DOHH2 (cell line): Measurements from ENCODE around the gene PGK2.

Experiments used
- H3F3A ChIP-seq: fragments of 200-600 bp; sonication (generic), shearing (Covaris generic); 2 replicates; pipeline ENCODE4 v1.6.0; 2016; ENCODE audit warnings: antibody characterized with exemption, mild to moderate bottlenecking; ENCODE audit not compliant: control insufficient read depth, insufficient read depth
- H3K27ac ChIP-seq: fragments of 200-600 bp; sonication (generic); 2 replicates; pipeline ENCODE4 v1.5.1; 2014; ENCODE audit warnings: low read depth, mild to moderate bottlenecking, low read length, moderate library complexity
- H3K27me3 ChIP-seq: fragments of 200-600 bp; sonication (generic); 2 replicates; pipeline ENCODE4 v1.6.1; 2014; ENCODE audit warnings: mild to moderate bottlenecking, low read length, mixed read lengths; ENCODE audit not compliant: control insufficient read depth
- H3K36me3 ChIP-seq: fragments of 200-600 bp; sonication (generic); 2 replicates; pipeline ENCODE4 v1.6.1; 2014; ENCODE audit warnings: mild to moderate bottlenecking, low read length, moderate library complexity, mixed read lengths; ENCODE audit not compliant: control insufficient read depth
- H3K4me1 ChIP-seq: fragments of 200-600 bp; sonication (generic); 2 replicates; pipeline ENCODE4 v1.6.1; 2014; ENCODE audit warnings: mild to moderate bottlenecking, low read length, mixed read lengths; ENCODE audit not compliant: control insufficient read depth
- H3K4me2 ChIP-seq: fragments of 200-600 bp; sonication (generic); 2 replicates; pipeline ENCODE4 v1.6.0; 2014; ENCODE audit warnings: mild to moderate bottlenecking, low read length, moderate library complexity
- H3K4me3 ChIP-seq: fragments of 200-600 bp; sonication (generic); 2 replicates; pipeline ENCODE4 v1.5.1; 2014; ENCODE audit warnings: mild to moderate bottlenecking, low read length, mixed read lengths
- H3K79me2 ChIP-seq: fragments of 200-600 bp; sonication (generic); 2 replicates; pipeline ENCODE4 v1.6.1; 2014; ENCODE audit warnings: mild to moderate bottlenecking, low read length, mixed read lengths; ENCODE audit not compliant: control insufficient read depth
- H3K9me2 ChIP-seq: fragments of 200-600 bp; sonication (generic); replicated peaks from 2 replicates; pipeline ENCODE4 v1.6.1; 2014; ENCODE audit warnings: mild to moderate bottlenecking, low read length, mixed read lengths; ENCODE audit not compliant: control insufficient read depth
- H3K9me3 ChIP-seq: fragments of 200-600 bp; sonication (generic); 2 replicates; pipeline ENCODE4 v1.6.1; 2014; ENCODE audit warnings: antibody characterized with exemption, low read length, mixed read lengths; ENCODE audit not compliant: control insufficient read depth, insufficient read depth
- H4K20me1 ChIP-seq: fragments of 200-600 bp; sonication (generic); 2 replicates; pipeline ENCODE4 v1.6.0; 2014; ENCODE audit warnings: low read depth, mild to moderate bottlenecking, antibody characterized with exemption, low read length, moderate library complexity; ENCODE audit not compliant: control insufficient read depth, insufficient read depth
- EZH2phosphoT487 ChIP-seq: fragments of 200-600 bp; sonication (generic); IDR thresholded peaks from 2 replicates; pipeline ENCODE4 v1.6.1; 2017; ENCODE audit warnings: borderline replicate concordance, mild to moderate bottlenecking, antibody characterized with exemption, low read length, moderate library complexity, mixed read lengths
- TF ChIP-seq, protein P1 (sequence below): fragments of 200-600 bp; sonication (generic); IDR thresholded peaks from one replicate; pipeline ENCODE4 v1.5.1; 2014; ENCODE audit warnings: antibody characterized with exemption, mild to moderate bottlenecking, low read depth, low read length; ENCODE audit not compliant: poor library complexity, severe bottlenecking

PGK2 gene

DNA sequence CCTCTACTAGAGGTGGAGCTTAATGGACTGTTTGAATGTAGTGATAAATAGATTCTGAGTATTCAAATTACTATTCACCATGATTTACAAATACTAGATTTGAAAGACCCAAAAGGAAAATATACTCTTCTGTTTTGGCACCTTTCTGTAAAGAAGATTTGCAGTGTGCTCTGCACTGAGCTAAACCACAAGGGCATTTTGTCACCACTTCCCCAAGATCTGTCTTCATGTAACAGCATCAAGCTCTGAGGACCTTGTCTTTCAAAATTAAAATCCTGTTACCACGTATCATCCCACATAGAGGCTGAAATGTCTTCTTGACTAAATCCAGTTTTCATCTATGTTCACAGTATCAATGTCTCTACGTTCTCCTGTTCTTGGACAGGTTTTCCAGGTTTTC is 3.3 kb upstream of the PGK2 start:
- Histone ChIP-seq H4K20me1 (no peaks in the 10 kb centered on the region), H3K9me2 (no peaks in the 10 kb centered on the region; the same call in 1 of the 2 replicates), H3K4me2 (no peak overlapping the region), H3K27ac (no peak overlapping the region), H3K36me3 (no peaks in the 10 kb centered on the region), H3K4me3 (no peak overlapping the region), H3K4me1 (no peaks in the 10 kb centered on the region), H3F3A (no peaks in the 10 kb centered on the region), H3K9me3 (no peaks in the 10 kb centered on the region; the same call in 1 of the 2 replicates), H3K27me3 (no peaks in the 10 kb centered on the region), H3K79me2 (no peaks in the 10 kb centered on the region)
- no peak for TF ChIP-seq EZH2phosphoT487
- TF ChIP-seq, protein P1, sequence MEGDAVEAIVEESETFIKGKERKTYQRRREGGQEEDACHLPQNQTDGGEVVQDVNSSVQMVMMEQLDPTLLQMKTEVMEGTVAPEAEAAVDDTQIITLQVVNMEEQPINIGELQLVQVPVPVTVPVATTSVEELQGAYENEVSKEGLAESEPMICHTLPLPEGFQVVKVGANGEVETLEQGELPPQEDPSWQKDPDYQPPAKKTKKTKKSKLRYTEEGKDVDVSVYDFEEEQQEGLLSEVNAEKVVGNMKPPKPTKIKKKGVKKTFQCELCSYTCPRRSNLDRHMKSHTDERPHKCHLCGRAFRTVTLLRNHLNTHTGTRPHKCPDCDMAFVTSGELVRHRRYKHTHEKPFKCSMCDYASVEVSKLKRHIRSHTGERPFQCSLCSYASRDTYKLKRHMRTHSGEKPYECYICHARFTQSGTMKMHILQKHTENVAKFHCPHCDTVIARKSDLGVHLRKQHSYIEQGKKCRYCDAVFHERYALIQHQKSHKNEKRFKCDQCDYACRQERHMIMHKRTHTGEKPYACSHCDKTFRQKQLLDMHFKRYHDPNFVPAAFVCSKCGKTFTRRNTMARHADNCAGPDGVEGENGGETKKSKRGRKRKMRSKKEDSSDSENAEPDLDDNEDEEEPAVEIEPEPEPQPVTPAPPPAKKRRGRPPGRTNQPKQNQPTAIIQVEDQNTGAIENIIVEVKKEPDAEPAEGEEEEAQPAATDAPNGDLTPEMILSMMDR = no peak

DNA sequence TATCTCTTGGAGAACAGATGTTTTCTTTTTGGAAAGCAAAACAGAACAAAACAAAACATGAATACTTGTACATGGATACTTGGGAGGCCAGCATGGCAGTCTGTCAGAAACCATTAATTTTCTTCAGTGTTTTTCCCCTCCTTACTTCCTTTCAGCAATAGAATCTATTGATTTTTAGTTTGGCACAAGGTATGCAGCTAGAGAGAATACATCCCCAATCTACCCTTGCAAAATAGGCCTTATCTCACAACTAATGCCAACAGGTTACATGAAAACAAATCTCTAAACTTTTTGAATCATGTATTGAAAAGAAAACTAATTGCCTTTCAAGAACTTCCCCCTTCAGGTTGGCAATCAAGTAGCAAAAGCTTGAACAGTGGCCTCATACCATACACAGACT is 2.8 kb downstream of the PGK2 start:
- Histone ChIP-seq H3K36me3 (no peaks in the 10 kb centered on the region), H3K9me3 (no peaks in the 10 kb centered on the region; the same call in 1 of the 2 replicates), H3K27me3 (no peaks in the 10 kb centered on the region), H3K27ac (no peak overlapping the region), H3K4me2 (no peak overlapping the region), H3K4me1 (no peaks in the 10 kb centered on the region), H3K9me2 (no peaks in the 10 kb centered on the region; the same call in 1 of the 2 replicates), H4K20me1 (no peaks in the 10 kb centered on the region), H3K4me3 (no peak overlapping the region), H3K79me2 (no peaks in the 10 kb centered on the region), H3F3A (no peaks in the 10 kb centered on the region)
- TF ChIP-seq, protein P1 = no peak
- no peak for TF ChIP-seq EZH2phosphoT487

DNA sequence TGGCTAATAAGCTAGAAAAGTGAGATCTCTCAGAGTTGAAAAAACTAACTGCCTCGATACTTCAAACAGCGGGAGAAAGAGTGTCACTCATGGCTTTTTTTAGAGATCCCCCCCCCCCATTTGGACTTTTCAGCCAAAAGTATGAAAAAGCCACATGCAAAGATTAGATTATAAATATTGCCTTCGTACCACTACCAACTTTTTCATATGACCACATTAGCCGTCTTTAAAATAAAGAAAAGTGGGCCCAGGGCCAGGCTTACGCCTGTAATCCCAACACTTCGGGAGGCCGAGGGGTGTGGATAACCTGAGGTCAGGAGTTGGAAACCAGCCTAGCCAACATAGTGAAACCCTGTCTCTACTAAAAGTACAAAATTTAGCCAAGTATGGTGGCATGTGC is 4.4 kb downstream of the PGK2 start:
- H3K4me2 ChIP-seq = no peak overlapping the region
- H3K9me3 ChIP-seq = no peaks in the 10 kb centered on the region; the same call in 1 of the 2 replicates
- H4K20me1 ChIP-seq = no peaks in the 10 kb centered on the region
- TF ChIP-seq EZH2phosphoT487 = no peak
- TF ChIP-seq, protein P1 = no peak
- no peaks in the 10 kb centered on the region for H3K27me3 ChIP-seq
- no peak overlapping the region for H3K27ac ChIP-seq
- H3K79me2 ChIP-seq = no peaks in the 10 kb centered on the region
- H3K9me2 ChIP-seq = no peaks in the 10 kb centered on the region; the same call in 1 of the 2 replicates
- H3K36me3 ChIP-seq = no peaks in the 10 kb centered on the region
- H3F3A ChIP-seq = no peaks in the 10 kb centered on the region
- no peak overlapping the region for H3K4me3 ChIP-seq
- H3K4me1 ChIP-seq = no peaks in the 10 kb centered on the region

DNA sequence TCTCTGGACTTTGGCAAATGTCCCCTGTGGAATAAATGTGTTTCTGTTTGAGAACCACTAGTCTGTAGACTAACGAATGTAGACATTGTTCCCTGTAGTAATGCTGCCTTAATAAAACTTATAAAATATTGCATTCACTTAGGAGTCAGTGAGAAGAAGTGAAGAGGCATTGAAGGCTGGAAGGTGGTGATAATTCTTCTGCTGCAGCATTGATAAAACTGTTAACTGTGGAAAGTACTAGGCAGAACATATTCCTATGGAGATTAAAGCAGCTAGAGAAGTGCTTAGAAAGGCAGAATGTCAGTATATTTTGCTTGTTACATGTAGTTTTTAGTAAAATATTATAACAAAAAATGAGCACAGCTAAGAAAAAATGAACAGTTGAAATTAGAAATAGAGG is 4.8 kb downstream of the PGK2 start:
- H3K4me2 ChIP-seq = no peak overlapping the region
- H3K27ac ChIP-seq = no peak overlapping the region
- H3K4me1 ChIP-seq = no peaks in the 10 kb centered on the region
- H3K4me3 ChIP-seq = no peak overlapping the region
- H4K20me1 ChIP-seq = no peaks in the 10 kb centered on the region
- H3K79me2 ChIP-seq = no peaks in the 10 kb centered on the region
- H3K9me3 ChIP-seq = no peaks in the 10 kb centered on the region; the same call in 1 of the 2 replicates
- no peaks in the 10 kb centered on the region for H3K36me3 ChIP-seq
- TF ChIP-seq EZH2phosphoT487 = no peak
- TF ChIP-seq, protein P1 = no peak
- H3K27me3 ChIP-seq = no peaks in the 10 kb centered on the region
- no peaks in the 10 kb centered on the region; the same call in 1 of the 2 replicates for H3K9me2 ChIP-seq
- no peaks in the 10 kb centered on the region for H3F3A ChIP-seq
